Smooth muscle cell of bladder (primary cell): ENCODE results near the gene EYS. TPM values are rescaled to one million over a fixed set of nuclear protein-coding genes. Genes with fewer than 3 reads are reported as not detected.

Experiments used
- total RNA-seq: library from RNA; depleted of rRNA; stranded (reverse); fragments of >200 nt; gene quantifications from 2 replicates; pipeline ENCODE4 v1.2.3, GENCODE V29; 2014

Gene EYS
- total RNA-seq, result 0.14 and 0.28 TPM in 2 replicates

DNA sequence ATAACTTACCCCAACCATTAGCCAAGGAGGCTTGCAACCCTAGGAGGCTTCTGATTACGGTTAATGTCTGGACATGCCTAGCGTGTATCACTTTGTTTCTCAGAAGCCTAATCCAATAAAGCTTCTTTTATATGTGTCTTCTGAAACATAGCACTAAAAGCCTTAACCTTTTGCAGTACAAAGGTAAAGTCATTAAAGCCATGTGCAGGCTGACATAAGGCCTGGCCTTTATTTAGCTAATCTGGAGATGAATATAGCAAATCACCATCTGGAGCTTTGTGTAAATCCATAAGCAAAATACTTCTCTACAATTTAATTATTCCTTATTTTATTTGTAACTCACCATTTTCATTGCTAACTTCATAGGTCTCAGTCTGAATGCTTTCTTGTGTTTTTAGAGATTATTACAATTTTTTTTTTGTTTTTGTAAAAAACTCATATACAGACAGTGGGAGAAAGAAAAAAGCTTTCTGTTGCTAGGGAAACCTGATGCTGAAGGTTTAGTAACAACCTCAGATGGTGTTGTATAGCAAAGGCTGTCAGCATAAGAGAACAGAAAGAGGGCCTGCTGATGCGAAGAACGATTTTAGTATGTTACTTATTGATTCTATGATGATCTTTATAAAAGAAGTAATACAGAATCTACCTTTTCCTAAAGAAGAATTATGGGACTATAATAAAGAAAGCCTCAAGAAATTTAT is at the start of gene EYS:
TSS of gene EYS (minus strand) at position 101 of the 701 bp plus-strand sequence. CDS start 211,816 bp downstream, outside the sequence.

